HG03558 (cell line): ENCODE measurements around the gene UNC119.

Source experiments
- ATAC-seq: cut with Tn5 transposase; IDR thresholded peaks from one replicate; pipeline ENCODE4 v1.9.1; 2021; ENCODE audit warnings: moderate number of reproducible peaks; ENCODE audit not compliant: unreplicated experiment; ENCODE audit errors: extremely low read depth

Gene UNC119

GRCh38 chr17:28545787-28546415 lies 6.5 kb downstream of the UNC119 start:
- ATAC-seq = no peak

DNA sequence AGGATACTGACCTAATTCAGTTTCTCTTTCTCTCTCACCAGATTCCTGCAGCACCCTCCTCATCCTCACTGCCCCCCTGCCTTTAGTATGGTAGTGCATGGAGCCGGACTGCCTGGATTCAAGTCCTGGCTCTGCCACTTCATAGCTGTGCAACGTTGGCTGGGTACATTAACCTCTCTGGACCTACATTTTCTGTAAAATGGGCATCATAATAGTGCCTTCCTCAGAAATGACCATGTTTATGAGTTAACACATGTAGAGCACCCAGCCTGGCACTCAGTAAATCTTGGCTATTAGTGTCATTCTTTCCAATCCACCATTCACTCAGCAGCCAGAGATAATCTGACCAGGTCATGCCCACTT lies 7.3 kb downstream of the UNC119 start:
- no peak for ATAC-seq

DNA sequence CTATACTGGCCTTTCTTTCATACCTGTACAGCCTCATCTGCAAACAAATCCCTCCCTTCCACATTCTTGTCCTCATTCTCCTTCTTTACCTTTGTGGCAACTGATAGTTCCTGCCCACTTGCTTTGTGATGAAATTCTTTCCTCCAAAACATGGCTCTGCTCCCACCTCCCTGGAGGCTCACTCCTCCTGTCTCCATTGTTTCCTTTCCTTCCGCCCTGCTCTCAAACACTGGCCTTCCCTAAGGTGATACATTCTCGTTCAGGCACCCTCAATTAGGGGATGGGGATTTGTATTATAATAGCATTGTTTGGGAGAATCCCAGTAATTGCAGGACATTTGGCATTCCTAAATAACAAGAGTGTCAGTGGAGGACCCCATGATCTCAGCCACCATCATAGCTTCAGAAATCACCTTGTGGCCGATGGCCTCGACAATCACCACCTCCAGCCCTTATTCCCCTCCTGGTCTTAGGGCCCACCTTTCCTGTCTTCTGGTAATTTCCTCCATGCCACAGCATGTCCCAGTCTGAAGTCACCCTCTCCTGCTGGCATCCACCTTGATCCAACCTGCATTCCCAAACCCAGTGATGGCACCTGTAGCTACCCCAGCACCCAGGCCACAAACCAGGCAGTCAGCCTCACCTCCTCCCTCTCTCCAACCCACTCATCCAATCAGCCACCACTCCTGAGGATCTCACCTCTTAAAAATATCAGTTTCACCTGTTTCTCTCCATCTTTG lies 7.9 kb downstream of the UNC119 start:
- ATAC-seq = no peak

DNA sequence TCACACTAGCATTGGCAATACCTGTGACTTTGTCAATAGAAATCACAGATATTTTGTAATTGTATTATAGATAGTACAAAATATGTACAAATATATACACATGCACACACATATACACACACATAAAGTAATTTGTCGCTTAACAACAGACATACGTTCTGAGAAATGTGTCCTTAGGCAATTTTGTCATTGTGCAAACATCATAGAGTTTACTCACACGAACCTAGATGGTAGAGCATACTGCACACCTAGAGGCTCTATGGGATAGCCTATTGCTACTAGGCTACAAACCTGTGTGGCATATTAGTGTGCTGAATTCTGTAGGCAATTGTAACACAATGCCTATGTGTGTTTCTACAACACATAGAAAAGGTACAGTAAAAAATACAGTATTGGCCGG lies 11.0 kb downstream of the UNC119 start:
- ATAC-seq = no peak

GRCh38 chr17:28540231-28540630 lies 12.2 kb downstream of the UNC119 start:
- no peak for ATAC-seq

DNA sequence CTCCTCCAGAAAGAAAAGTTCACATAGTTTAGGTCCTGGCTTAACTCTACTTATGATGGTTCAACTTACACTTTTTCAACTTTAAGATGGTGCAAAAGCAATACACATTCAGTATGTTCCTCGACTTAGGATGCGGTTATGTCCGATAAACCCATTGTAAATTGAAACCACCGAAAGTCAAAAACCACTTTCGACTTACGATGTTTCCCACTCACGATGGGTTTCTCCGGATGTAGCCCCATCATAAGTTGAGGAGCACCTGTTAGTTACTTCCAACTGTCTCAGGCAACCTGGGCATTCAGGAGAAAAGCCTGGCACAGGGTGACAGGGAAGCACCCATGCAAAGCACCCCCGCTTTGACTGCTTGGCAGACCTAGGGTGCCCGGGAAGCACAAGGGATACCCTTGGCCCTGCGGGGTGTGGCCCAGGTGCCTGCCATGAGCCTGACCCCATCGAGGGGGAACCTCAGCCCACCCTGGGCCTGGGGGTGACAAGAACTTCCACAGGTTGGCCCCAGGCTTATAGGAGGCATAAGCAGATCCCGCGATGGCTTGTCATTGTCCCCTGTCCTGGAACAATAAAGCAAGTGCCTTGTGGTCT lies 14.0 kb downstream of the UNC119 start:
- ATAC-seq = no peak

GRCh38 chr17:28537219-28537610 lies 15.2 kb downstream of the UNC119 start:
- no peak for ATAC-seq

DNA sequence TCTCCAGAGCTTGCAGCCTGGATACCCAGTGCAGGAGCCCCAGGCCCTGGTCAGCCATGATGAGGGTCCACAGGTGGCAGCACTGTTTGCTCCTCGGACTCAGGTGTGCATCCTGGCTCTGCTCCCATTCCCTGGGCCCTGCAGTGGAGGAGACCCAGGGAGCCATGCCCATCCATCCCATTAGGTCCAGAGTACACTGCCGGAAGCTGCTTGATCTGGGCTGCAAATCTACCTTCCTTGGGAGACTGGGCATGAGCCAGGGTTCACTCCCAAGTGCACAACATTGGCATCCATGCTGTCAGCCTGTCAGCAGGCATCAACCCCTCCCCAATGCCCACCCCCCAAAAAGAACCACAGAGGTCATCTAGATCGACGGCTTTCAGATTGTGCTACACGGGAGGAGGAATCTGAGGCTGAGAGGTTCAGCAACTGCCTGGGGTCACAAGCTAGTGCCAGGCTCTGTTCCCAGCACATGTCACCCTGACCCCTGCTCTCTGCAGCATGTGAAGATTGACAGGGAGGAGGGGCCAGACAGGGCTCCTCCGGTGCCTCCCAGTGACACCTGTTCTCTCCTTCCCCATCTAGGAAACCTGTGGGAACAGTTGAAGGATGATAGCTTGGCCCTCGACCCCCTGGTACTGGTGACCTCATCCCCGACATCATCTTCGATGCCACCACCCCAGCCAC lies 15.7 kb downstream of the UNC119 start:
- ATAC-seq = no peak

GRCh38 chr17:28534740-28535375 lies 17.6 kb downstream of the UNC119 start:
- ATAC-seq = no peak

GRCh38 chr17:28533091-28533807 lies 19.2 kb downstream of the UNC119 start:
- ATAC-seq = no peak

GRCh38 chr17:28532050-28532960 lies 20.1 kb downstream of the UNC119 start:
- no peak for ATAC-seq

DNA sequence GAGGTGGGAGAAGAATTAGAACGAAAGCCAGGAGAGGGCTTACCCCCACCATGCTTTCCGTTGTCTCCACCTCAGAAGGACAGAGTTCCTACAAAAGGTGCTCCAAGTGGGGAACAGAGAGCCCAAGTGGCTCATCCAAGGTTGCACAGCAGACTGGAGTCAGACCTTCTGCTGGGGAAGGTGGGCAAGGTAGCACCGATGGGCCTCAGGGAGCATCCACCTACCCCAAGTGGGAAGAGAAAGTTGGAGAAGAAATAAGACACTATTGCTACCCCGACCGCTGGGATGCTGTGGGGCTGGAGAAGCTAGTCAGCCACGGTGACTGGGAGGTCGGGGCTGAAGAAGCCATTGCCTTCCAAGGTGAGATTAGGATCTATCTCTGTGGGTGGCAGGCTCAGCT lies 21.5 kb downstream of the UNC119 start:
- ATAC-seq = no peak

DNA sequence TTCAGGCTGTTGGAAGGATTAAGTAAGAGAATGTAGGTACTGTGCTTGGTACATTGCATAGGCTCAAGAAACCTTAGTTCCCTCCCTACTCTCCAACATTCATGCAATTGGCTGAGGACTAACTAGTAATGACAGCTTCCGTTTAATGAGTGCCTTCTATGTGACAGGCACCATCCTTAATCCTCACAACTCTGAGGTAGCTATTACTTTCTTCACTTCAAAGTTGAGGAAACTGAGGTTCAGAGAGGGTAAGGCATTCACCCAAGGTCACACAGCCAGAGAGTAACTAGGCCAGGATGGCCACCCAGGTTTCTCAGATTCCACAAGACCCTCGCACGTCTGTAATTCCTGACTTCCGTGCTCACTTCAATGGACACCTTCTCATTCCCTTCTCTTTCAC lies 22.2 kb downstream of the UNC119 start:
- ATAC-seq = no peak

GRCh38 chr17:28529013-28529400 lies 23.4 kb downstream of the UNC119 start:
- ATAC-seq = no peak

DNA sequence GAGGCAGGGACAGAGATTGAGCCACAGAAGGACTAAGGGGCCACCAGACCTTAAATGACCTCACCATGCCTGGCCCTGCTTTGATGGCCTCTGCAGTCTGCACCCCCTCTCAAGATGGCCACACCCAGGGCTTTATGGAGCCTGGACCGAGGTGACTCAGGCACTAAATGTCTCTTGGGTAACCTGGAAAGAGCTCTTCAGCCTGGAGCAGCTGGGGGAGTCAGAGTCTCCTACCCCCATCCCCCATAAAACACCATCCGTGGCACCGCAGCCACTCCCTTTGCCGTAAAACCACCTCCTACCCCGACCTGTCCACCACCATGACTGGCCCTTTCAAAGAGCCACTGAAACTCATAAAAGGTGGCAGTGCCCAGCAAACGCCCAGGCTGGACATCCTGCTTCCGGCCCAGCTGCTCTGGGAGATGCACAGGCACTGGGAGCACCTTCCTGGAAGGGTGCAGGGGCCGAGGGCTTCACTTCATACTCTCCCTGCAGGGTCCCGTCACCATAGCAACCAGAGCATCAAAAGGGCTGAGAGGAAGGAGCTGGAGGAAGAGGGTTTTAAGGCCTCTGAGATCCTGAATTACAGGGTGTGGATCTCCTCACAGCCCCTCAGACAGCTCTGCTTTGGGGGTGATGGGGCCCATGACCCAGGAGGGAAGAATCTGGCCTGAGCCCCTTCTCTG lies 24.0 kb downstream of the UNC119 start:
- no peak for ATAC-seq

DNA sequence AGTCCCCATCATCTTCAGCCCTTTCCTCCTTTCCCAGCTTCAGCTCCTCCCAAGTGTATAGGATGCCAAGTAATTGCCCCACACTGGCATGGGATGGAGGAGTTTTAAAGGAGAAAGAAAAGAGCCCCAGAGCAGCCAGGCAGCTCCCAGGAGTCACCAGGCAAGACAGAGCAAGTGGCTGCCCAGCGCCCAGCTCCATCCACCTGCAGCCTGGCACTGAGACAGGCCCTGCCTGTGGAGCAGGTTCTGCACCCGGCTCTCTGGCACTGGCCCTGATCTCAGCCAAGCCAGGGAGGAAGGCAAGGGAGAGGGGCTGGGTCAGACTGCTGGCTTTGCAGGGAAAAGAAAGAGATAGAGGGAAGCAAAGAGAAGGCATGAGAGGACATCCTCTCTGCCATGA lies 24.6 kb downstream of the UNC119 start:
- no peak for ATAC-seq

DNA sequence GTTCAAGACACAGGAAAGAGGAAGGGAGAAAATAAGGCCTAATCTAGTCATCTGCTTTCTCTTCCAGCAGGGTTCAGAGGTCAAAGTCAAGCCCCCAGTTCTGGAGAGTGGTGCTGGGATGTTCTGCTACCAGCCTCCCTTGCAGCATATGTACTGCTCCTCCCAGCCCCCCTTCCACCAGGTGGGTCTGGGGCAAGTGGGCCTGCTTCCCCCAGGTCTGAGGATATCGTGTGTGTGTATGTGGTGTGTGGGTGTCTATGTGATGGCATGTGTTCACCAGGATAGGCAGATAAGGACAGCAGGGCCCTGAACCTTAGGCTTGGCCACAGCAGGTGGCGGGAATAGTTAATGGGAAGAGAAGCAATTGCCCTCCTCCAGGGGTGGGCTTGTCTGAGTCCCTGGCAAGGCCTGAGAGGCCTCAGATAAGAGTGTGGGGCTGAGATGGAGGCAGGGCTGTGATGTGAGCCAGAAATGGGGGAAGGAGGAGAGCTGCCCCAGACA lies 25.2 kb downstream of the UNC119 start:
- no peak for ATAC-seq

GRCh38 chr17:28526381-28526780 lies 26.0 kb downstream of the UNC119 start:
- no peak for ATAC-seq
